Activated naive CD8-positive, alpha-beta T cell treated with anti-CD3 and anti-CD28 coated beads, Interleukin-2, amount 50 U/mL, for 16 hours (primary cell): ENCODE measurements around the gene ABCG1.
A peak's percentile ranks its signal among the peaks of the same experiment; 100 is the strongest.

Source experiments
- DNase-seq: peaks from one replicate; pipeline ENCODE4 v3.0.0-alpha.2; 2020; ENCODE audit warnings: low read depth, low spot score

ABCG1 gene

GRCh38 chr21:42251654-42252324 lies 32.8 kb downstream of the ABCG1 start:
- no peak for DNase-seq

- DNase-seq: no peak
Measured at GRCh38 chr21:42252325-42252654, 33.4 kb downstream of the ABCG1 start.

- DNase-seq: no peak
Measured at GRCh38 chr21:42252778-42253340, 33.9 kb downstream of the ABCG1 start.

GRCh38 chr21:42253466-42253865 lies 34.5 kb downstream of the ABCG1 start:
- no peak for DNase-seq

- DNase-seq: no peak
Measured at GRCh38 chr21:42254083-42254482, 35.1 kb downstream of the ABCG1 start.

- no peak for DNase-seq
Measured at GRCh38 chr21:42254651-42255601, 36.0 kb downstream of the ABCG1 start.

DNA sequence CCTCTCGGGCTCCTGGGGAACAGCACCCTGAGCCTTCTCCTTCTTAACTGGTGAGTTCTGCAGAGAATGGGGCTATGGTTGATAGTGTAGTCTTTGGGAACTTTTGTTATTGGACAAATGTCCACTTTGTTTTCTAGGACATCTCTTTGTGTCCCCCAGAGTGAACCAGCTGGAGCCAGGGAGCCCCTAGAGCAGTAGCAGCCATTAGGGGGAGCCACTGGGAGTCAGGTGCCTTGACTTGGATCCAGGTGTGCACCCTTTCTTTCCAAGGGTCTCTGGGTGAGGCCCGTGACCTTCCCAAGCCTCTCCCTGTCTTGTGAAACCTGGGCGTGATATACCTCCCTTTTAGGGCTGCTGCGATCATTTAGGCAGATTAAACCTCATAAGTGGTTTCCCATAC lies 36.9 kb downstream of the ABCG1 start:
- DNase-seq: no peak

DNA sequence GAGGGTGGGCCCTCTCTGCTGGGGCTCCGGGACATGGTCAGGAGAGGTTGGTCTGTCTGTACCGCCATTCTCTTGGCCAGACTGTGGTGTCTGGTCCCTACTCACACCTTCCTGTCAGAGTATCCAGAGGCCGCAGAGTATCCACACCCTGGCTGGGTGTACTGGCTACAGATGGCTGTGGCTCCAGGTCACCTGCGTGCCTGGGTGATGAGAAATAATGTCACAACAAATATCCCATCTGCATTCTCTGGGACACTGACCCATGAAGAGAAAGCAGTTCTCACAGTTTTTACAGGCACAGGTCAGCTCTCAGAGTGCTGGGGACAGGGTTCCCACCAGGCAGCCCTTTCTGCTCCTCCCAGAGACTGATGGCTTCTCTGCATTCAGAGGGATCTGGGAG lies 37.4 kb downstream of the ABCG1 start:
- DNase-seq: no peak

GRCh38 chr21:42257091-42257765 lies 38.3 kb downstream of the ABCG1 start:
- no peak for DNase-seq

DNA sequence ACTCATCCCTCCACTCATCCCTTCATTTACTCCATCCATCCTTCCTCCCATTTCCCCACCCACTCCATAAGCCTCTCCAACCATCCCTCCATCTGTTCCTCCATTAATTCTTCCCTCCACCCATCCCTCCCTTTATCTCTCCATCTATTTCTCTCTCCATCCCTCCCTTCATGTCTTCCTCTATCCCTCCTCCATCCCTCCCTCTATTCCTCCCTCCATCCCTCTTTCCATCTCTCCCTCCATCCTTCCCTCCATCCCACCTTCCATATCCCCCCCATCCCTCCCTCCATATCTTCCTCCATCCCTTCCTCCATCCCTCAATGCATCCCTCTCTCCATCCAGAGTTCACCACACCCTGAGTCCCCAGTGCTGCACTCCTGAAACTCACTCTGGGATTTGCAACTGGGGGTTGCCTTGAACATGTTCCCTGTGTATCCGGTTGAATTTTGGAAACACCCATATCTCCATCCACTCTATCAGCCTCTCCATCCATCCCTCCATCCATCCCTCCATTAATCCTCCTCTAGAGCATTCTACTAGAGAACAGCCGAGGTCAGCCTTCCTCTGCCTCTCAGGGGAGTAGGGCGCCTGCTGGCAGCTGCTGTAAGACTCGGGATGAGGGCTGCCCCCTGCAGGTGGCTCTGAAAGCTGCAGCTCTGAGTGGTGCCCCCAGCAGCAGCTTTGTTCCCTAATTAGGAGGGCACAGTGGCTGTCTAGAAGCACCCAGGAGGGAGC lies 39.4 kb downstream of the ABCG1 start:
- peak; percentile 56 for DNase-seq

DNA sequence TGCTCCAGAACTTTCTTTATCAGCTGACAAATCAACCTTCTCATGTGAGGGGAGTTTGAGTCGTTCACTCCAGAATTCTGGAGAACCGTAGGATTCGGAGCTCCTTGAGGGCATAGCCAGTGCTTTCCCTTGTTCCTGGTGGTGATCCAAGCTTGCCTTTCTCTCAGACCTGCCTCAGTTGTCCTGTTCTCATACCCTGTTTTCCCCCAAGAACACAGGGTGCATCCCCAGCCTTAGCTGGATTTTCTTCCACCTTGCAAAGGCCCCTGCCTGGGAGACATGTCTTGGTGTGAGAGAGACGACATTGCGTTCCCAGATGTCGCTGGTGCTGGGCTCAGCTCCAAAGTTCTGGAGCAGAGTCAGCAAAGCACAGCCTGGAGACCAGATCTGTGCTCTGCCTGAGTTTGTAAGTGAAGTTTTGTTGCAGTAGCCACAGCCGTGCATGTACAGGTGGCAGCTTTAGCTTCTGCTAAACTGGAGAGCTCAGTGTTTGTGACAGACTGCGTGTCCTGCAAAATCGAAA lies 40.0 kb downstream of the ABCG1 start:
- no peak for DNase-seq

GRCh38 chr21:42260121-42260520 lies 41.2 kb downstream of the ABCG1 start:
- no peak for DNase-seq

- DNase-seq: no peak
Measured at GRCh38 chr21:42261829-42262200, 42.9 kb downstream of the ABCG1 start.

GRCh38 chr21:42262831-42263231 lies 43.9 kb downstream of the ABCG1 start:
- DNase-seq: no peak

DNA sequence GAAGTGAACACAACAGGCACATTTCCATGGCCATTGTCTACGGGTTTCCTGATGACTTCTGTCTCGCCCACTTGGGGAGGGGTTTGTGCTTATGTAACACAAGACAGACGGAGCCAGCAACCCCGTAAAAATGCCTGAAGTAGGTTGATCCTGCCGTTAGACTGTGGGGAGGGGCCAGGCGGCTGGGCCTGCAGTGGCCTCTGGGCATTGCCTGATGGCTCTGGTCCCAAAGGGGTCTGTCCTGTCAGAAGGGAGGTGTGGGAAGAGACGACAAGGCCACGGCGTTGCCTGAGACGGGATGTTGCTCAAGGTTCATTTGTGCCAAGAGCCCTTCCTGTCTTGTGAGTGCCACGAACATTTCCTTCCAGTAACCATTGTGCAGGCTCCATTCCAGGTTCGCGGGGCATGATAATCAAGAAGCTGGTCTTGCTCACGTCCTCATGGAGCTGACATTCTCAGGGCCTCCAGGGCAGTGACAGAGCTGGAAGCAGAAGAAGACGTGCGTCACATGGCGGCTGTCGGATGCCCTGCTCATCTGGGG lies 44.7 kb downstream of the ABCG1 start:
- DNase-seq: no peak

DNA sequence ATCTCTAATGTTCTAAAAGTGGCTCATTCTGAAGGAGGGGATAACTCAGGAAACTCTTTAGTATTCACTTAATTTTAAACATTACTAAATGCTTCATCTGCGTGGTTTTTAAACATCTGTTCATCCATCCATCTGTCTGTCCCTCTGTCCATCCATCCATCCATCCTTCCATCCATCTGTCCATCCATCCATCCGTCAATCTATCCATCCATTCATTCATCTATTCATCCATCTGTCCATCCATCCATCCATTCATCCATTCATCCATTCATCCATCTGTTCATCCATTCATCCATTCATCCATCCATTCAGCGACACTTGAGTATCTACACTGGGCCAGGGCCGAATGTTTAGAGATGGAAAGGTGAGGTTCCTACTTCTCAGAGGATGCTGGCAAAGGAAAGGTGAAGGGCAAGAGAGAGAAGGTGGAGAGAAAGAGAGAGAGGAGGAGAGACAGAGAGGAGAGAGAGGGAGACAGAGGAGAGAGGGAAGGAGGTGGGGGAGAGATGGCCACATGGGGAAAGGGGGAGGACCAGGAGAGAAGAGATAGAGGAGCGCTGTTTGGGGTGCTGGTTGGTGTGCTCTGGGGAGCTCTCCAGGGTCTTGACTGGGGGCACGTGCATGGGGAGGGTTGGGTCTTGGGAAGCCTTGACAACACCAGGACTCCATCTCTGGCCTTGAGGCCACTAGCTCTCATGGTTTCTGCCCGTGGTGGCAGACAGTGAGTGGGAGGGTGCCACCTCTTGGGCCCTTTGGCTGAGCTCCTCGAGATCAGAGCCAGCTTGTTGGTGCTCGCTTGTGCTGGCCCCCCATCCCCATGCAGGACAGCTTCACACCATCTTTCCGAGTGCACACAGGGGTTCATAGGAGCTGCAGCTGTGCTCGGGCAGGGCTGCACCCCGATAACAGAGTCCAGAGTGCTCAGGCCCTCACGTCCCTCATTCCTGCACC lies 45.6 kb downstream of the ABCG1 start:
- DNase-seq: no peak

- DNase-seq: no peak
Measured at GRCh38 chr21:42265231-42265812, 46.4 kb downstream of the ABCG1 start.

- DNase-seq: no peak
Measured at GRCh38 chr21:42266971-42267556, 48.1 kb downstream of the ABCG1 start.

- DNase-seq: no peak
Measured at GRCh38 chr21:42269386-42269785, 50.4 kb downstream of the ABCG1 start.
